ENCODE data around the gene ZNF469.

ZNF469 gene

DNA sequence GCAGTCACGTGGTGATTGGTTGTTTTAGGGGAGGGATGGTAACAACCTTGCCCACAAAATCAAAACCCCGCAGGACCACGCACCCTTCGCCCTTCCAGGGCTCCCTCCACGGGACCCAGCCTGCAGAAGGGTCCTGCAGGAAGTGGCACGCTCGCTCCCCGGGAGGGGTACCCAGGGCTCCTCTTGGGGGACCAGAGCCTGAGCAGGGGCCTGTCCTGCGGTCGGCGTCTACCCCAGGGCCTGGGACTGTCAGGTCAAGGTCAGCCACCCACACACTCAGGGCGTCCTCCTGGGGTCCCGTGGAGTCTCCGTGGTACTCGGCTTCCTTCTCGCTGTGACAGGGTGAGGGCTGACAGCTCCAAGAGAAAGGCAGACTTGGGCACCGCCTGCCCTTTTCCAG is 33.9 kb downstream of the ZNF469 start:
- Histone ChIP-seq H3K36me3 (ENCODE audit: control insufficient read depth in 2 of 2, insufficient read depth in 2 of 2, low read length in 2 of 2) (no peaks in the 10 kb centered on the region), H3K27ac (ENCODE audit: low read depth in 2 of 2, low read length in 2 of 2) (no peak overlapping the region), H3K4me1 (ENCODE audit: control insufficient read depth in 2 of 2, insufficient read depth in 2 of 2, low read length in 2 of 2) (no peaks in the 10 kb centered on the region), H3K4me3 (ENCODE audit: low read length in 2 of 2) (no peak overlapping the region), H3K9me3 (ENCODE audit: control insufficient read depth in 2 of 2, low read length in 2 of 2) (no peaks in the 10 kb centered on the region), H3K27me3 (ENCODE audit: control insufficient read depth in 2 of 2, insufficient read depth in 2 of 2, low read length in 2 of 2) (no peaks in the 10 kb centered on the region), H3K9ac (ENCODE audit: low read depth in 1 of 2, low read length in 2 of 2) (no peak overlapping the region)

DNA sequence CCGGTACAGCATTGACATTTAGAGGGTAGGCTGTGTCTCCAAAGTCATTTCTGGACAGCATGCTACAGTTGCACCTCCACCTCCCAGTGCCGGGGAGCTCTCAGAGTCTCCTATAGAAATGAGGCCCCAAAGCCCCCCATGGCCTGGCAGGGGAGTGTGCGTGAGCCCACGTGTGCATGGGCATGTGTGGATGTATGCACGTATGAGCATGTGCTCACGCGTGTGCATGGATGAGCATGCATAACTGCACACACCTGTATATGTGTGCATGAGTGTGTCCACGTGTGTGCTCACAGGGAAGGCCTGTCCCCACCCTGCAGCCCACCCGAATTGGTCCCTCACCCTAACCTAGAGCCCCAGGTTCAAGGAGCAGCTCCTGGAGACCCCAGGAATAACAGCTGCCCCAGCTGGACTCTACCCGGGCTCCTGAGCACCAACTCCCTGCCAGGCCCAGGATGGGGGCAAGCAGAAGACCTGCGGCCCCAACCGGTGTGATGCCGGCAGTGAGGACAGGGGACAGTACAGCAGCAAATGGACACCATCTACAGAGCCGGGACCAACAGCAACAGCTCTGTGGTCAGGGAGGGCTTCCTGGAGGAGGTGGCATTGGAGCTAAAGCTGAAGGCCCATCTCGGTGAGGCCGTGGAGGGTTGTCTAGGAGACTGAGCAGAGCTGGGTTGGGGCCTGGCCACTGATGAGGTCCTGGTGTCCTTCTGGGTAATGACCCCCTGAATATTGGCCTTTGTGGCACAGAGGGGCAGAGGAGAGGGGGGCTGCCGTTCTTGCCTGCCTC is 35.1 kb downstream of the ZNF469 start:
- H3K4me3 ChIP-seq (ENCODE audit: low read length in 2 of 2): no peak overlapping the region
- H3K9ac ChIP-seq (ENCODE audit: low read depth in 1 of 2, low read length in 2 of 2): no peak overlapping the region
- no peaks in the 10 kb centered on the region for H3K4me1 ChIP-seq (ENCODE audit: control insufficient read depth in 2 of 2, insufficient read depth in 2 of 2, low read length in 2 of 2)
- H3K9me3 ChIP-seq (ENCODE audit: control insufficient read depth in 2 of 2, low read length in 2 of 2): no peaks in the 10 kb centered on the region
- no peaks in the 10 kb centered on the region for H3K36me3 ChIP-seq (ENCODE audit: control insufficient read depth in 2 of 2, insufficient read depth in 2 of 2, low read length in 2 of 2)
- no peaks in the 10 kb centered on the region for H3K27me3 ChIP-seq (ENCODE audit: control insufficient read depth in 2 of 2, insufficient read depth in 2 of 2, low read length in 2 of 2)
- H3K27ac ChIP-seq (ENCODE audit: low read depth in 2 of 2, low read length in 2 of 2): no peak overlapping the region

DNA sequence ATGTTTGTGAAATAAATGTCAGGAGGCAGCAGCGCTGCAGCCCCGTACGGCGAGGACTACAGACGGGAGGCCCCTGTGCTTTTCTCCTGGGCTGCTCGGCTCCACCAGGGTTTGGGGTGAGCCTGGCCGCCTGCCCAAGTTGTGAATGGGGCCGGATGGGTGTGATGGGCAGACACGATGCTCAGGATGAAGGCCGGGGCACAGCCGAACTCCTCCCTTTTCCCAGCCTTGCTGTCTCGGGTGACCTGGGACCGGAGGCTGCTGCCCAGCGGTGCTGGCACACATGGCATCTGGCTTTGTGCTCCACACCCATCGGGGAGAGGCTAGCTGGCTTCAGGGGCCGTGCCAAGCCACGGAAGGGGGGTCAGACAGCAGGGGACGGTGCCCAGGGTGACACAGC is 36.1 kb downstream of the ZNF469 start:
- no peaks in the 10 kb centered on the region for H3K36me3 ChIP-seq (ENCODE audit: control insufficient read depth in 2 of 2, insufficient read depth in 2 of 2, low read length in 2 of 2)
- H3K27ac ChIP-seq (ENCODE audit: low read depth in 2 of 2, low read length in 2 of 2): no peak overlapping the region
- H3K9ac ChIP-seq (ENCODE audit: low read depth in 1 of 2, low read length in 2 of 2): no peak overlapping the region
- H3K4me3 ChIP-seq (ENCODE audit: low read length in 2 of 2): no peak overlapping the region
- H3K4me1 ChIP-seq (ENCODE audit: control insufficient read depth in 2 of 2, insufficient read depth in 2 of 2, low read length in 2 of 2): no peaks in the 10 kb centered on the region
- no peaks in the 10 kb centered on the region for H3K9me3 ChIP-seq (ENCODE audit: control insufficient read depth in 2 of 2, low read length in 2 of 2)
- H3K27me3 ChIP-seq (ENCODE audit: control insufficient read depth in 2 of 2, insufficient read depth in 2 of 2, low read length in 2 of 2): no peaks in the 10 kb centered on the region

DNA sequence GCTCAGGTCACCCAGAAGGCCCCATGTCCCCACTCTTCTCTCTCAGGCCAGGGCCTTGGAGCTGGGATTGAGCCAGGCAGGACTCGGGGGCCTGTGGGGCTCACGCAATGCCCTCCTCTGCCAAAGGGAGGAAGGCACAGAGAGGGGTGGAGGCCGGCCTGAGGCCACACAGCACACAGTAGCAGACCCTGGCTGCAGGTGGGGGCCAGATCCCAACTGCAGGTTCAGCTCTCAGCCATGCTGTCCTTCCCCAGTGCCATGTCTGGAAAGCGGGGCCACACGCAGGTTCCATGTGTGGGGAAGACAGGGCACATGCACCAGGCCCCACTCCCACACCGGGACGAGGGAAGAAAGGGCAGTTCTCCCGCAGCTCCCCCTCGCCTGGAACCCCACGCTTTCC is 37.0 kb downstream of the ZNF469 start:
- Histone ChIP-seq H3K36me3 (ENCODE audit: control insufficient read depth in 2 of 2, insufficient read depth in 2 of 2, low read length in 2 of 2) (no peaks in the 10 kb centered on the region), H3K9me3 (ENCODE audit: control insufficient read depth in 2 of 2, low read length in 2 of 2) (no peaks in the 10 kb centered on the region), H3K27me3 (ENCODE audit: control insufficient read depth in 2 of 2, insufficient read depth in 2 of 2, low read length in 2 of 2) (no peaks in the 10 kb centered on the region), H3K4me1 (ENCODE audit: control insufficient read depth in 2 of 2, insufficient read depth in 2 of 2, low read length in 2 of 2) (no peaks in the 10 kb centered on the region), H3K9ac (ENCODE audit: low read depth in 1 of 2, low read length in 2 of 2) (no peak overlapping the region), H3K4me3 (ENCODE audit: low read length in 2 of 2) (no peak overlapping the region), H3K27ac (ENCODE audit: low read depth in 2 of 2, low read length in 2 of 2) (no peak overlapping the region)

DNA sequence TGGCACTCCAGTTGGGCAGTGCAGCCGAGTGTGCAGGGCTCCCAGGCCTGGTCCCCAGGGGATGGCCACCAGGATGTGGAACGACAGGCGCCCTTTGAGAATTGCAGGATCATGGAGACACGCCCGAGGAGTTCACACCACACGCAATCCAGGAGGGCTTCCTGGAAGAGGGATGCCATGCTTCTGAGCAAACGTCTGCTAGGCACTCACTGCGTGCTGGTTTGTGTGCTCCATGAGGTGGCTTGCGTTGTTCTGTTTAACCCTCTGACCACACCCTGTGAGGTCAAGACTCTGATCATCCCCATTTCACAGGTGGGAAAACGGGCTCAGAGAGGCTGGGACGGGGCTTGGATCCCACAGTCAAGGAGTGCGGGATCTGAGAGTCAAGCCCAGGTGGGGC is 37.7 kb downstream of the ZNF469 start:
- no peaks in the 10 kb centered on the region for H3K36me3 ChIP-seq (ENCODE audit: control insufficient read depth in 2 of 2, insufficient read depth in 2 of 2, low read length in 2 of 2)
- no peak overlapping the region for H3K4me3 ChIP-seq (ENCODE audit: low read length in 2 of 2)
- H3K9me3 ChIP-seq (ENCODE audit: control insufficient read depth in 2 of 2, low read length in 2 of 2): no peaks in the 10 kb centered on the region
- H3K27ac ChIP-seq (ENCODE audit: low read depth in 2 of 2, low read length in 2 of 2): no peak overlapping the region
- no peaks in the 10 kb centered on the region for H3K4me1 ChIP-seq (ENCODE audit: control insufficient read depth in 2 of 2, insufficient read depth in 2 of 2, low read length in 2 of 2)
- no peaks in the 10 kb centered on the region for H3K27me3 ChIP-seq (ENCODE audit: control insufficient read depth in 2 of 2, insufficient read depth in 2 of 2, low read length in 2 of 2)
- H3K9ac ChIP-seq (ENCODE audit: low read depth in 1 of 2, low read length in 2 of 2): no peak overlapping the region

DNA sequence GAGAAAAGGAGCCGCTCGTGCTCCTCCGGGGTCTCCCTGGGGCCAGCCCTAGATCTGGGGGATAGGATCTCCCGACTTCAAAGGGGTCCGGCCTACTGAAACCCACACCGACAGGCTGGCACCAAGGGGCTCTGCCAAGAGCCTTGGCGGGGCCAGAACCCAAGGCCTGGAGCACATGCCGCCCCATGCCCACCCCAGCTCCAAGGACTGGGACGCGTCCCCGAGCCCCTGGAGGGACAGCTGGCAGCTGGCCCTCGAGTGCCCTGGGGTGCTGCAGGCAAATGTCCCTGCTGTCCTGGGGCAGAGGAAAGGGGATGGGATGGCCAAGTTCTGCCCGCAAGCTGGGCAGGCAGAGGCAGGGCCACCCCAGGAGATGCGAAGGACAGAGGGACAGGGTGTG is 38.5 kb downstream of the ZNF469 start:
- Histone ChIP-seq H3K9me3 (ENCODE audit: control insufficient read depth in 2 of 2, low read length in 2 of 2) (no peaks in the 10 kb centered on the region), H3K27me3 (ENCODE audit: control insufficient read depth in 2 of 2, insufficient read depth in 2 of 2, low read length in 2 of 2) (no peaks in the 10 kb centered on the region), H3K9ac (ENCODE audit: low read depth in 1 of 2, low read length in 2 of 2) (no peak overlapping the region), H3K27ac (ENCODE audit: low read depth in 2 of 2, low read length in 2 of 2) (no peak overlapping the region), H3K4me1 (ENCODE audit: control insufficient read depth in 2 of 2, insufficient read depth in 2 of 2, low read length in 2 of 2) (no peaks in the 10 kb centered on the region), H3K4me3 (ENCODE audit: low read length in 2 of 2) (no peak overlapping the region), H3K36me3 (ENCODE audit: control insufficient read depth in 2 of 2, insufficient read depth in 2 of 2, low read length in 2 of 2) (no peaks in the 10 kb centered on the region)

DNA sequence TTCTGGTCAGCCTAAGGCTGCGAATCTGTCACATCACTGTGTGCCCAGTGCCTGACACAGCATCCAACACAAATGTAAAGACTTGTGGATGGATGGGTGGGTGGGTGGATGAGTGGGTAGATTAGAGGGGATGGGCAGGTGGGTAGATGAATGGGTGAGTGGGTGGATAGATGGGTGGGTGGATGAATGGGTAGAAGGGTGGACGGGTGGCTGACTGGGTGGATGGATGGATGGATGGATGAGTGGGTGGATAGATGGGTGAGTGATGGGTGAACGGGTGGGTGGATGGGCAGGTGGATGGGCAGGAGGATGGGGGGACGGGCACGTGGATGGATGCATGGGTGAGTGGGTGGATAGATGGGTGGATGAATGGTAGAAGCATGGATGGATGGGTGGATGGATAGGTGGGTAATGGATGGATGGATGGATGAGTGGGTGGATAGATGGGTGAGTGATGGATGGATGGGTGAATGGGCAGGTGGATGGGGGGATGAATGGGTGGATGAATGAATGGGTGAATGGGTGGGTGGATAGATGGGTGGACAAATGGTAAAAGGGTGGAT is 39.2 kb downstream of the ZNF469 start:
- Histone ChIP-seq H3K4me3 (ENCODE audit: low read length in 2 of 2) (no peak overlapping the region), H3K36me3 (ENCODE audit: control insufficient read depth in 2 of 2, insufficient read depth in 2 of 2, low read length in 2 of 2) (no peaks in the 10 kb centered on the region), H3K9me3 (ENCODE audit: control insufficient read depth in 2 of 2, low read length in 2 of 2) (no peaks in the 10 kb centered on the region), H3K27ac (ENCODE audit: low read depth in 2 of 2, low read length in 2 of 2) (no peak overlapping the region), H3K4me1 (ENCODE audit: control insufficient read depth in 2 of 2, insufficient read depth in 2 of 2, low read length in 2 of 2) (no peaks in the 10 kb centered on the region), H3K27me3 (ENCODE audit: control insufficient read depth in 2 of 2, insufficient read depth in 2 of 2, low read length in 2 of 2) (no peaks in the 10 kb centered on the region), H3K9ac (ENCODE audit: low read depth in 1 of 2, low read length in 2 of 2) (no peak overlapping the region)

DNA sequence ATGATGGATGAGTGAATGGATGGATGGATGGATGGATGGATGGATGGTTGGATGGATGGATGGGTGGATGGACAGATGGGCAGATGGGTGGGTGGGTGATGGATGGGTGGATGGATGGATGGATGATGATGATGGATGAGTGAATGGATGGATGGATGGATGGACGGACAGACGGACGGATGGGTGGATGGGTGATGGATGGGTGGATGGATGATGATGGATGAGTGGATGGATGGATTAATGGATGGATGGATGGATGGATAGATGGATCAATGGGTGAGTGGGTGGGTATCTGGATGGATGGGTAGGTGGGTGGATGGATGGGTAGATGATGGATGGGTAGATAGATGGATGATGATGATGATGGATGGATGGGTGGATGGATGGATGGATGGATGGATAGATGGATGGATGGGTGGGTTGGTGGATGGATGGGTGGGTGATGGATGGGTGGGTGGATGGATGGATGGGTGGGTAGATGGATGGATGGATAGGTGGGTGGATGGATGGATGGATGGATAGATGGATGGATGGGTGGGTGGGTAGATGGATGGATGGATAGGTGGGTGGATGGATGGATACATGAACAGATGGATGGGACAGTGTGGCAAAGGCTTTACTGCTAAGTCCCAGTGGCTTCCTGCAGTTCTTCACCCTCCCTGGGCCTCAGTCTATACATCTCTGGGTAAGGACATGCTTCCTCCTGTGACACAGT is 40.1 kb downstream of the ZNF469 start:
- H3K27ac ChIP-seq (ENCODE audit: low read depth in 2 of 2, low read length in 2 of 2): no peak overlapping the region
- no peak overlapping the region for H3K9ac ChIP-seq (ENCODE audit: low read depth in 1 of 2, low read length in 2 of 2)
- H3K27me3 ChIP-seq (ENCODE audit: control insufficient read depth in 2 of 2, insufficient read depth in 2 of 2, low read length in 2 of 2): no peaks in the 10 kb centered on the region
- no peaks in the 10 kb centered on the region for H3K9me3 ChIP-seq (ENCODE audit: control insufficient read depth in 2 of 2, low read length in 2 of 2)
- no peak overlapping the region for H3K4me3 ChIP-seq (ENCODE audit: low read length in 2 of 2)
- H3K36me3 ChIP-seq (ENCODE audit: control insufficient read depth in 2 of 2, insufficient read depth in 2 of 2, low read length in 2 of 2): no peaks in the 10 kb centered on the region
- no peaks in the 10 kb centered on the region for H3K4me1 ChIP-seq (ENCODE audit: control insufficient read depth in 2 of 2, insufficient read depth in 2 of 2, low read length in 2 of 2)

DNA sequence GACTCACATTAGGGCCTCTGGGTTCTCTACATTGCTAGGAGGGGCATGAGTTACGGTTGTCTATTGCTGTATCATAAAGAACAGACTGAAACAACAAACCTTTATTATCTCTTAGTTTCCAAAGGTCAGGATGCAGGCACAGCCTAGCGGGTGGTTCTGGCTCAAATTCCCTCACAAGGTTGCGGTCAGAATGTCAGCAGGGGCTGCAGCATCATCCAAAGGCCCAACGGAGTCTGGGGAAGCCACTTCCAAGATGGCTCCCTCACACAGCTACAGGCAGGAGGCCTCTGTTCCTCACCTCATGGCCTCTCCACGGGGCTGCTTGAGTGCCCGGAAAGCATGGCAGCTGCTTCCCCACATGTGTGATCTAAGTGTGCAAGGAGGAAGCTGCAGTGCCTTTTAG is 40.7 kb downstream of the ZNF469 start:
- H3K4me3 ChIP-seq (ENCODE audit: low read length in 2 of 2): no peak overlapping the region
- H3K4me1 ChIP-seq (ENCODE audit: control insufficient read depth in 2 of 2, insufficient read depth in 2 of 2, low read length in 2 of 2): no peaks in the 10 kb centered on the region
- H3K27me3 ChIP-seq (ENCODE audit: control insufficient read depth in 2 of 2, insufficient read depth in 2 of 2, low read length in 2 of 2): no peaks in the 10 kb centered on the region
- no peaks in the 10 kb centered on the region for H3K36me3 ChIP-seq (ENCODE audit: control insufficient read depth in 2 of 2, insufficient read depth in 2 of 2, low read length in 2 of 2)
- no peaks in the 10 kb centered on the region for H3K9me3 ChIP-seq (ENCODE audit: control insufficient read depth in 2 of 2, low read length in 2 of 2)
- no peak overlapping the region for H3K27ac ChIP-seq (ENCODE audit: low read depth in 2 of 2, low read length in 2 of 2)
- no peak overlapping the region for H3K9ac ChIP-seq (ENCODE audit: low read depth in 1 of 2, low read length in 2 of 2)

DNA sequence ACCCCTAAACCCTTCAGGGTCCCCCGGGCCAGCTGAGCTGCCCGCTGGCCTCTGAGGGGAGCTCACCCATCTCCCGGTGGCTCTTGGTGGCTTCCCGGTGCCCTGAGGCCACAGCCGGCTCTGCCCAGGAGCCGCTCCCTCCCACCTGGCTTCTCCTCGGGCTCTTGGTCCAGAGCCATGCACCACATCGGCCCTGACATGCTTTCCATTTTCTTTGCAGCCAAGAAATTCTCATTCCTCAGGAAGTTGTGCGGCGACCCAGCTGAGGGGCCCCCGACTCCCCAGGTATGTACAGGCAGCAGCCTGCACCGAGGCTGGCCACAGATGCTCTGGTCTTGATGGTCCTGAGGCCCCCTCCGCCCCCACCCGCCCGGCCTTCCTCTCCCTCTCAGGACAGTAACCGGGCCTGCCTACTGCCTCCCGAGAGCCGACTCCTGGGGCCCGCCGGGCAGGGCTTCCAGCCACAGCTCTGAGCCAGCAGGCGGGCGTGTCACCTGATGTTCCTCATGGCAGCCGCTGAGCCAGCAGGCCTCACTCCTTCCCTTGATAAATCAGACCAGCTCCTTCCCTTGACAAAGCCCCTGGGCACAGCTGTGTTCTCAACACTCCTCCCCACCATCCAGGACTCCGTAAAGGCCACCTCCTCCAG is 42.0 kb downstream of the ZNF469 start:
- Histone ChIP-seq H3K36me3 (ENCODE audit: control insufficient read depth in 2 of 2, insufficient read depth in 2 of 2, low read length in 2 of 2) (no peaks in the 10 kb centered on the region), H3K27me3 (ENCODE audit: control insufficient read depth in 2 of 2, insufficient read depth in 2 of 2, low read length in 2 of 2) (no peaks in the 10 kb centered on the region), H3K27ac (ENCODE audit: low read depth in 2 of 2, low read length in 2 of 2) (no peak overlapping the region), H3K9me3 (ENCODE audit: control insufficient read depth in 2 of 2, low read length in 2 of 2) (no peaks in the 10 kb centered on the region), H3K9ac (ENCODE audit: low read depth in 1 of 2, low read length in 2 of 2) (no peak overlapping the region), H3K4me3 (ENCODE audit: low read length in 2 of 2) (no peak overlapping the region), H3K4me1 (ENCODE audit: control insufficient read depth in 2 of 2, insufficient read depth in 2 of 2, low read length in 2 of 2) (no peaks in the 10 kb centered on the region)
